ENCODE results near the gene NOTCH4. TPM values are rescaled to one million over a fixed set of nuclear protein-coding genes. Genes with fewer than 3 reads are reported as not detected.

The NOTCH4 gene
- total RNA-seq, 2 experiments from 2014 or later, result 0.47 to 0.53 TPM

GRCh38 chr6:32254761-32255198, 30.9 kb upstream of the NOTCH4 start:
- no peaks in the 10 kb centered on the region for H3K36me3 ChIP-seq (ENCODE audit: insufficient read depth, low read length)
- no peaks in the 10 kb centered on the region for H3K9me3 ChIP-seq (ENCODE audit: control insufficient read depth in 1 of 2, insufficient read depth in 1 of 2, low read length in 2 of 2)
- peak overlapping the region; percentile 32 for H3K4me3 Mint-ChIP-seq
- no peak overlapping the region for H3K27ac Mint-ChIP-seq
- no peaks in the 10 kb centered on the region for H3K36me3 Mint-ChIP-seq (ENCODE audit: low read depth)
- no peak overlapping the region for H3K27ac ChIP-seq (ENCODE audit: low read depth in 1 of 2, low read length in 2 of 2)
- no peak for ATAC-seq (ENCODE audit: poor library complexity)
- H3K4me1 Mint-ChIP-seq (ENCODE audit: low read depth), result peaks cover 27% of the 10 kb centered on the region
- no peak for DNase-seq
- H3K27me3 Mint-ChIP-seq, result no peaks in the 10 kb centered on the region
- no peaks in the 10 kb centered on the region for H3K27me3 ChIP-seq (ENCODE audit: control insufficient read depth in 1 of 2, insufficient read depth in 2 of 2, low read length in 2 of 2)
- peaks cover 16% of the 10 kb centered on the region for H3K4me1 ChIP-seq (ENCODE audit: insufficient read depth, low read length)
- ChIA-PET POLR2A (interaction anchor here (0.7 to 1.0 kb wide), 2 partner anchors 13 to 60 kb away, joined by 3 read pairs; no protein-coding TSS in a partner anchor), CTCF (interaction anchor here (1.4 kb wide), 1 partner anchor 9 kb away, joined by 7 read pairs; no protein-coding TSS in a partner anchor)
- no peaks in the 10 kb centered on the region for H3K9me3 Mint-ChIP-seq
- no peak for TF ChIP-seq CTCF (IDR thresholded peaks at IDR 0.05)
- peak overlapping the region; percentile 35 for H3K4me3 ChIP-seq (ENCODE audit: low read length)
- intact Hi-C loops (cut with DNase I, micrococcal nuclease), result loop anchor here in 1 of 2 experiments (10.0 kb wide), 1 partner anchor 540 kb away; no protein-coding TSS in a partner anchor

GRCh38 chr6:32252331-32253009, 28.6 kb upstream of the NOTCH4 start:
- H3K27ac ChIP-seq (ENCODE audit: low read depth in 1 of 2, low read length in 2 of 2), result peak overlapping the region in 1 of 2 donors; percentile 6
- Mint-ChIP-seq H3K27ac (peak overlapping the region; percentile 50), H3K36me3 (ENCODE audit: low read depth) (no peaks in the 10 kb centered on the region), H3K27me3 (no peaks in the 10 kb centered on the region), H3K4me1 (ENCODE audit: low read depth) (peaks cover 27% of the 10 kb centered on the region), H3K4me3 (no peak overlapping the region), H3K9me3 (no peaks in the 10 kb centered on the region)
- DNase-seq, result no peak
- CTCF ChIA-PET, result no interaction called here
- peaks cover 16% of the 10 kb centered on the region for H3K4me1 ChIP-seq (ENCODE audit: insufficient read depth, low read length)
- H3K9me3 ChIP-seq (ENCODE audit: control insufficient read depth in 1 of 2, insufficient read depth in 1 of 2, low read length in 2 of 2), result peaks cover 0 to 3% of the 10 kb centered on the region in 2 experiments
- intact Hi-C loops (cut with DNase I, micrococcal nuclease), result loop anchor here in 1 of 2 experiments (10.0 kb wide), 1 partner anchor 542 kb away; no protein-coding TSS in a partner anchor
- no peaks in the 10 kb centered on the region for H3K27me3 ChIP-seq (ENCODE audit: control insufficient read depth in 1 of 2, insufficient read depth in 2 of 2, low read length in 2 of 2)
- peak; percentile 43 for ATAC-seq (ENCODE audit: poor library complexity)
- no peak overlapping the region for H3K4me3 ChIP-seq (ENCODE audit: low read length)
- POLR2A ChIA-PET, result no interaction called here
- no peak for TF ChIP-seq CTCF (IDR thresholded peaks at IDR 0.05)
- no peaks in the 10 kb centered on the region for H3K36me3 ChIP-seq (ENCODE audit: insufficient read depth, low read length)

GRCh38 chr6:32249262-32249661, 25.4 kb upstream of the NOTCH4 start:
- Mint-ChIP-seq H3K27ac (no peak overlapping the region), H3K4me3 (no peak overlapping the region), H3K36me3 (ENCODE audit: low read depth) (no peaks in the 10 kb centered on the region), H3K9me3 (no peaks in the 10 kb centered on the region), H3K27me3 (no peaks in the 10 kb centered on the region), H3K4me1 (ENCODE audit: low read depth) (peaks cover 24% of the 10 kb centered on the region)
- ATAC-seq (ENCODE audit: poor library complexity) (no peak), DNase-seq (no peak)
- intact Hi-C loops (cut with DNase I, micrococcal nuclease), result loop anchor here (5.0 kb wide), 3 partner anchors 453 to 618 kb away; no protein-coding TSS in a partner anchor
- Histone ChIP-seq H3K27me3 (ENCODE audit: control insufficient read depth in 1 of 2, insufficient read depth in 2 of 2, low read length in 2 of 2) (no peaks in the 10 kb centered on the region), H3K36me3 (ENCODE audit: insufficient read depth, low read length) (no peaks in the 10 kb centered on the region), H3K4me3 (ENCODE audit: low read length) (no peak overlapping the region), H3K9me3 (ENCODE audit: control insufficient read depth in 1 of 2, insufficient read depth in 1 of 2, low read length in 2 of 2) (peaks cover 0 to 3% of the 10 kb centered on the region in 2 experiments), H3K27ac (ENCODE audit: low read depth in 1 of 2, low read length in 2 of 2) (no peak overlapping the region), H3K4me1 (ENCODE audit: insufficient read depth, low read length) (peaks cover 12% of the 10 kb centered on the region)
- no peak for TF ChIP-seq CTCF (IDR thresholded peaks at IDR 0.05)
- POLR2A ChIA-PET, result no interaction called here
- CTCF ChIA-PET, result no interaction called here

All from CD4-positive, alpha-beta T cell (primary cell).